ENCODE results near the gene LOXL3. TPM values are rescaled to one million over a fixed set of nuclear protein-coding genes. Genes with fewer than 3 reads are reported as not detected.

The LOXL3 gene
- total and polyA plus RNA-seq, 2 of the 8 experiments (the other 6 are each of a cell fraction or from before 2014, with no cell fraction given) = 22.4 to 27.2 TPM

GRCh38 chr2:74500578-74500946 lies 53.2 kb downstream of the LOXL3 start:
- H3K23me2 ChIP-seq (ENCODE audit: low read depth, low read length) = peaks cover 35% of the 10 kb centered on the region; the same call in 1 of the 2 replicates
- H3K9me3 ChIP-seq (ENCODE audit: insufficient read depth in 2 of 2, low read depth in 1 of 2, low read length in 1 of 2) = no peaks in the 10 kb centered on the region
- FAIRE-seq (no peak), DNase-seq (ENCODE audit: low read depth in 1 of 2, low spot score in 2 of 2) (peak in 1 of 2 experiments; percentile 50)
- H3K14ac ChIP-seq (ENCODE audit: insufficient read length) = no peak overlapping the region
- H3K79me2 ChIP-seq (ENCODE audit: control insufficient read depth in 1 of 2, insufficient read depth in 2 of 2, low read length in 2 of 2) = no peaks in the 10 kb centered on the region
- H2BK20ac ChIP-seq (ENCODE audit: low read length) = no peak overlapping the region
- H2BK5ac ChIP-seq (ENCODE audit: low read depth, low read length) = no peak overlapping the region
- POLR2A ChIA-PET (ENCODE audit: partially characterized antibody) = interaction anchor here (0.9 to 9.4 kb wide), 13 partner anchors 9 to 88 kb away, joined by 3 to 73 read pairs (median 3); partner anchors contain the start of genes AUP1, CCDC142, DQX1 and HTRA2
- TF ChIP-seq SAP30 (IDR thresholded peaks at IDR 0.05; ENCODE audit: insufficient read depth, insufficient replicate concordance, low read length) = no peak
- 0 out of 2 replicates have a peak, but pooled peaks have one; percentile 28 for TF ChIP-seq TEAD4 (IDR thresholded peaks at IDR 0.05; ENCODE audit: low read depth, low read length)
- H4K20me1 ChIP-seq (replicated peaks in 1 of 2; ENCODE audit: control insufficient read depth in 1 of 2, insufficient read depth in 2 of 2, low read length in 2 of 2) = peaks cover 0 to 15% of the 10 kb centered on the region in 2 experiments
- CTCF ChIA-PET (ENCODE audit: partially characterized antibody) = interaction anchor here (0.7 to 5.1 kb wide), 15 partner anchors 9 to 91 kb away, joined by 3 to 24 read pairs (median 6); partner anchors contain the start of genes AUP1, CCDC142, HTRA2 and TLX2
- no peak overlapping the region for H2AK5ac ChIP-seq (ENCODE audit: low read depth, low read length)
- H3K23ac ChIP-seq (ENCODE audit: insufficient read length) = no peak overlapping the region
- peak overlapping the region in 1 of 2 experiments; percentile 78; a peak in 1 of 4 replicates for H3K4me2 ChIP-seq (ENCODE audit: insufficient read depth in 1 of 2, low read depth in 2 of 2, low read length in 2 of 2)
- H4K91ac ChIP-seq (replicated peaks; ENCODE audit: insufficient read length, low read length) = no peak overlapping the region
- H3K36me3 ChIP-seq (ENCODE audit: control insufficient read depth in 2 of 4, insufficient read depth in 4 of 4, low read length in 3 of 4) = peaks cover 0 to 5% (median 2%) of the 10 kb centered on the region in 4 experiments; a peak in 6 of 8 replicates
- H3K4me3 ChIP-seq (ENCODE audit: extremely low read depth in 1 of 4, insufficient read depth in 2 of 4, low read depth in 3 of 4, low read length in 4 of 4) = 0 out of 8 replicates have a peak overlapping the region, but pooled peaks of 1 of the 4 experiments have one; percentile 57
- no peak overlapping the region for H4K8ac ChIP-seq (ENCODE audit: extremely low read depth, insufficient read depth, low read length)
- no peak overlapping the region for H3K4ac ChIP-seq (replicated peaks; ENCODE audit: insufficient read length, low read depth, low read length)
- H3K9ac ChIP-seq (replicated peaks in 1 of 4; ENCODE audit: extremely low read depth in 1 of 4, low read depth in 3 of 4, low read length in 3 of 4) = no peak overlapping the region
- no peak overlapping the region for H3K27ac ChIP-seq (ENCODE audit: low read depth, low read length)
- no peaks in the 10 kb centered on the region for H3K79me1 ChIP-seq (ENCODE audit: low read depth, low read length)
- H2BK120ac ChIP-seq (replicated peaks; ENCODE audit: low read depth, low read length) = no peak overlapping the region
- H2BK15ac ChIP-seq (ENCODE audit: low read length) = no peak overlapping the region
- no peak overlapping the region for H4K5ac ChIP-seq (ENCODE audit: insufficient read length, low read depth, low read length)
- H2BK12ac ChIP-seq (ENCODE audit: low read depth, low read length) = no peak overlapping the region
- H3K18ac ChIP-seq (ENCODE audit: extremely low read depth, low read length) = no peak overlapping the region
- H2AFZ ChIP-seq (ENCODE audit: low read length) = no peak overlapping the region
- peaks cover 82 to 100% (median 100%) of the 10 kb centered on the region in 4 experiments for H3K27me3 ChIP-seq (replicated peaks in 1 of 4; ENCODE audit: control insufficient read depth in 3 of 4, extremely low read depth in 1 of 4, insufficient read depth in 3 of 4, low read length in 3 of 4)
- peaks cover 7 to 59% (median 38%) of the 10 kb centered on the region in 4 experiments for H3K4me1 ChIP-seq (replicated peaks in 1 of 4; ENCODE audit: control insufficient read depth in 3 of 4, insufficient read depth in 4 of 4, low read length in 3 of 4)
- H3K56ac ChIP-seq (replicated peaks; ENCODE audit: insufficient read length, low read depth, low read length) = no peak overlapping the region
